GM12872 (cell line): ENCODE measurements around the gene GLCE.
A peak's percentile ranks its signal among the peaks of the same experiment; 100 is the strongest.

Experiments used
- CTCF ChIP-seq: IDR thresholded peaks from 3 replicates; pipeline ENCODE4 v1.5.1; 2011; ENCODE audit warnings: low read depth, mild to moderate bottlenecking, low read length, moderate library complexity; ENCODE audit not compliant: insufficient read depth

The GLCE gene

DNA sequence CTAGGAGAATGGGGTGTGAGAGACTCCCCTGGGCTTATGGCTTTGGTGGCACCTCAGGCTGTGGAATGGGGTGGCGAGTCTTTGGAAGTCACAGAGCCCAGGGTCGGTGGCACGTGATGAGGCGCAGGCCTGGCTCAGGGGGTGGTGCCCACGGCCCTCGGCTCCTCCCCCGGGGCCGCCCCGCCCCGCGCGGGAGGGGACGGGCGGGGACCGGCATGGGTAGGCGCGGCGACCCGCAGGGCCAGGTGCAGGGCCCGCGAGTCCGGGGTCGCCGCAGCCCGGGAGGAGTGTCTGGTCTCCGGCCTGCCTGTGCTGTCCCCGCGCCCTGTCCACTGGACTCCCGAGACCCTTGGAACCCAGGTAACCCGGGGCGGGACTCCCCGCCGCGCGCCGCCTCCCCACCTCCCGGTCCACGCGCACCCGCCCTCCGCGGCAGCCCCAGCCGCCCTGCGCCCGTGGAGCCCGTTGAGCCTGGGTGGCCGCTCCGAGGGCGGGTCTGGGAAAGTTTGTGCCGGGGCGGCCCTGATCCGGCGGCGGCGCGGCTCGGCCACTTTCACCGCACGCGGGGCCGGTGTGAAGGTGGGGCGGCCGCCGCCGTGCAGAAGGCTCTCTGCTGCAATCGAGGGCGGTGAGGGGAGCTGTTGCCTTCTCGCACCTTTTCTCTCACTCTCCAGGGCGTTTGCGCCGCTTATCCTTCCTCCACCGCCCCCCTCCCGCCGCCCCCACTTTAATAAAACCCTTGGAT lies 138.4 kb downstream of the GLCE start, which contains the start of gene PAQR5:
Gene PAQR5, plus strand, starts transcription at position 216 of the 745 bp plus-strand sequence. CDS start 61,169 bp downstream, outside the sequence.
- TF ChIP-seq CTCF, result no peak

DNA sequence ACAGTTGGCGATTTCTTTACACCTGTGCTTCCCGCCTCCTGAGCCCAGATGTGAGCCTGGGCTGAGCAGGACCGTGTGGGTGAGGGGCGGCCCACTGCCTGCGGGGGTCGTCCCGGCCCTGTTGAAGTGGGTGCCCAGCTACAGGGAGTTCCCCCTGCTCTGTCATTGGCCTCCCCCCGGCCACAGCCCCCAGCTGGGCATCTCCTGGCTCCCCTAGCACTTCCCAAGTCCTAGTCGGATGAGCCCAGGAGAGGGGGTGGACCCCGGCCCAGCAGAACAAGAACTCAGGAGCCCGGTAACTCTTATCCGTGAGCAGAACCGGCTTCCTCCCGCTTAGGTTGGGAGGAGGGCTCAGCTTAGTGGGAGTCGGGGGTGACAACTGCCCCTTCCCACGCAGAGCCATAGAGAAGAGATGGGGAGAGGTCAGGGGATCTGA lies 139.0 kb downstream of the GLCE start:
- no peak for TF ChIP-seq CTCF

DNA sequence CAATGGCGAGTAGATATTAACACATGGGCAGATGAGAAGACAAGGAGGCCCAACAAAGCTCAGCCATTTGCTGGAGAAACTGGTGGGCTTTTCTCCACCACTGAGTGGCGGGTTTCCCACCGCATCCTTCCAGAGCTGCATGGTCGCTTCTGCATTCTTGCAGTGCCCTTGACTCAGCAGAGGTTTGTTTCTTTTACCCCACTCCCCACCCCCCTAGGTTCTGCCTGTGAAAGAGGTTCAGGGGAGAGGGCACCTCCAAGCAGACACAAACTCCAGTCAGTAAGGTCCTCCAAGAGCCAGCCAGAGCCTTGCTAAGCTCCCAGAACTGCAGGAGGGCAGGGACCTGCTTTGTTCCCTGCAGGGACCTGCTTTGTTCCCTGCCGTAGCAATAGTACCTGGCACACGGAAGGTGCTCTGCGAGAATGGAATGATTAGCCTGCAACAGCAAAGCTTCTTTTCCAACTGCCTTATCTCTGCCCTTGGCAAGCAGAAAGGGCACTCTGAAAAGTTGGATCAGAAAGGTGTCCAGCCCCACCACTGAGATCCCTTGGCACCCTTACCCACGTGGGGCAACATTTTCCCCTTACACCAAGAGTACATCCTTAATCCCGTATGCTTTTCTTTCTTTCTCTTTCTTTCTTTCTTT lies 139.6 kb downstream of the GLCE start:
- TF ChIP-seq CTCF, result no peak

GRCh38 chr15:69302929-69303328 lies 142.5 kb downstream of the GLCE start:
- no peak for TF ChIP-seq CTCF

GRCh38 chr15:69303337-69304181 lies 143.1 kb downstream of the GLCE start:
- TF ChIP-seq CTCF, result 0 out of 3 replicates have a peak, but pooled peaks have one; percentile 11

- TF ChIP-seq CTCF, result no peak
These were observed 143.7 kb downstream of the GLCE start for GRCh38 chr15:69304182-69304545.
